Astrocyte of the cerebellum (primary cell): ENCODE results near the gene CRMP1.

ENCODE experiments used
- DNase-seq: peaks from one replicate; pipeline ENCODE4 v3.0.0-alpha.2; 2011; ENCODE audit warnings: low read depth
- H3K4me3 ChIP-seq: 2 replicates; pipeline ENCODE4 v1.5.1; 2011; ENCODE audit warnings: mild to moderate bottlenecking, low read depth, low read length, moderate library complexity
- in situ Hi-C: cut with HindIII; loops from 2 replicates; pipeline ENCODE4 v1.10.0; 2017; ENCODE audit warnings: low sequenced_read_pairs
- TF ChIP-seq, protein P1 (sequence below): IDR thresholded peaks from 2 replicates; pipeline ENCODE4 v1.5.1; 2012; ENCODE audit warnings: low read length, low read depth, moderate library complexity, mild to moderate bottlenecking; ENCODE audit errors: missing control alignments

Gene CRMP1

DNA sequence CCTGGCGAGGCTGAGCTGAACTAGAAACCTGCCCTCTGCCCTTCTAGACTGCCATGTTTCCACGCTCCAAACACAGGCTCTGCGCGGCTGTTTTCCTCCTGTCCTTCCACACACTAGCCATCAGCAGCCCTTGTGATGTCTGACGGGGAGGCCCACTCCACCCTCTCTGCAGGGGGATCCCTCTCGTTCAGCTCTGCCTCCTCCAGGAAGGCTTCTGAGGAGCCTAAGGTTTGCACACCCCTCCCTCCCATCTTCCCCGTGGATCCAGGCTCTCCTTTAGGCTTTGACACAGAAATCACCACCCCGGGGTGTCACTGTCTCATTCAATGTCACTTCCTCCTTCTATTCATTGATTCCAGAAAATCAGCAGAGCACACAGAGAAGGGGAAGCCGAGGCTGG, 38.6 kb upstream of the CRMP1 start:
- in situ Hi-C loops, result no loop called here
- TF ChIP-seq, protein P1, sequence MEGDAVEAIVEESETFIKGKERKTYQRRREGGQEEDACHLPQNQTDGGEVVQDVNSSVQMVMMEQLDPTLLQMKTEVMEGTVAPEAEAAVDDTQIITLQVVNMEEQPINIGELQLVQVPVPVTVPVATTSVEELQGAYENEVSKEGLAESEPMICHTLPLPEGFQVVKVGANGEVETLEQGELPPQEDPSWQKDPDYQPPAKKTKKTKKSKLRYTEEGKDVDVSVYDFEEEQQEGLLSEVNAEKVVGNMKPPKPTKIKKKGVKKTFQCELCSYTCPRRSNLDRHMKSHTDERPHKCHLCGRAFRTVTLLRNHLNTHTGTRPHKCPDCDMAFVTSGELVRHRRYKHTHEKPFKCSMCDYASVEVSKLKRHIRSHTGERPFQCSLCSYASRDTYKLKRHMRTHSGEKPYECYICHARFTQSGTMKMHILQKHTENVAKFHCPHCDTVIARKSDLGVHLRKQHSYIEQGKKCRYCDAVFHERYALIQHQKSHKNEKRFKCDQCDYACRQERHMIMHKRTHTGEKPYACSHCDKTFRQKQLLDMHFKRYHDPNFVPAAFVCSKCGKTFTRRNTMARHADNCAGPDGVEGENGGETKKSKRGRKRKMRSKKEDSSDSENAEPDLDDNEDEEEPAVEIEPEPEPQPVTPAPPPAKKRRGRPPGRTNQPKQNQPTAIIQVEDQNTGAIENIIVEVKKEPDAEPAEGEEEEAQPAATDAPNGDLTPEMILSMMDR, result no peak
- DNase-seq, result no peak
- H3K4me3 ChIP-seq, result no peak overlapping the region

DNA sequence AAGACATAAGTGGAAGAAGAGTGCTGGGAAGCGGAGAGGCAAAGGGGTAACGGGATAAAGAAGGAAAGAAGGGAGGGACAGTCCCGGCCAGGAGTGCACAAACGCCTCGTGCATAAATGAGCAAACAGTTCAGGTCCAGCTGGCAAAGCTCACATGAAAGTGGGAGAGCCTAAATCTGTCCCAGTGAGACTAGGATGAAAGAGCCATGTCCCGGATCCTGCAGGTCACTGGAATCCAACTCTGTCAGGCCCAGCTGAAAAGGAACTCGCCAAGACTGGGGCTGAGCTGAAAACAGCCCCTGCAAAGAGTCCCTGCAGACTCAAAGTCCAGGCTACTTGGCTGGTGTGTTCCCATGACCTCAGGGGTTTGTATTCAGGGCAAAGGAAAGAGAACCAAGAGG, 38.0 kb upstream of the CRMP1 start:
- in situ Hi-C loops, result no loop called here
- TF ChIP-seq, protein P1, result no peak
- DNase-seq, result no peak
- H3K4me3 ChIP-seq, result no peak overlapping the region

DNA sequence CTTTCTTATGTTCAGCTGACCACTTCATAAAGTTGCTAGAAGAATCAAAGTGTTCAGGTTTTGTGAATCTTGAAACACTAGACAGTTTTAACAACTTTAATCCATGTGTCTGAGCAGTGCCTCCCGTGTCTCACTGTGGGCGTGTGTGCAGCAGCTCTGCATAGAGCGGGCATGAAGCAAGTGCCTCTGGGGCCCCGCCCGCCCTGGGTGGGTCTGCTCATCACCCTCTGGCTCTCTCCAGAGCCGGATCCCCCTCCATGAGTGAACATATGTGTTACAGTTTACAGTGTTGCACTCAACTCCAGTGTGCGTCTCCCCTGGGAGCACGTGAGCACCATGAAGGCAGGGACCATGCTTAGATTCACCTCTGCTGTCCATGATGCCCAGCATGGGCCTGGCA, 37.6 kb upstream of the CRMP1 start:
- in situ Hi-C loops, result no loop called here
- no peak overlapping the region for H3K4me3 ChIP-seq
- TF ChIP-seq, protein P1, result no peak
- DNase-seq, result no peak

DNA sequence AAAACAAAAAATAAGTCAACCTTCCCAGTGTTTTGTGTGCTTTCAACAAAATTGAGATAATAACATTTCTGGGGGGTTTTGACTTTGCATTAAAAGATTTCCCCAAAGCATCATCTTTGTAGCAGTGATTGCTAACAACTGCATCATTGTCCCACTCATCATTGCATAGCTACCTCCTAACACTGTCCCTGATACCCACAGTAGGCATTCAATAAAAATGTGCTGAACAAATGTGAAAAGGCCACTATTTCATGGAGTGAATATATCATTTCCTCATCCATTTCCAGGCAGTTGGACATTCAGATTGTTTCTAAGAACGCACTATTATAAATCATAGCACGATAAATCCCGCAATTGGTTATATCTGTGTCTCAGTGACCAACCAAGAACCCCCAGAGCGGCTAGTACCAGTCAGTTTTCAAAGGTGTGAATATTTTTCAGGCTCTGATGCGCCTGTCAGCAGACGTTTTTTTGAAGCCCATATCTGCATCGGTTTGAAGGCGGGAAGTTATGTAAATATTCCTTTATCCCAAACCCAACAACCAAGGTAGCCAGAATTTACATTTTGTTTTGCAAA, 36.0 kb upstream of the CRMP1 start:
- no peak for DNase-seq
- no peak overlapping the region for H3K4me3 ChIP-seq
- in situ Hi-C loops, result no loop called here
- TF ChIP-seq, protein P1, result no peak

DNA sequence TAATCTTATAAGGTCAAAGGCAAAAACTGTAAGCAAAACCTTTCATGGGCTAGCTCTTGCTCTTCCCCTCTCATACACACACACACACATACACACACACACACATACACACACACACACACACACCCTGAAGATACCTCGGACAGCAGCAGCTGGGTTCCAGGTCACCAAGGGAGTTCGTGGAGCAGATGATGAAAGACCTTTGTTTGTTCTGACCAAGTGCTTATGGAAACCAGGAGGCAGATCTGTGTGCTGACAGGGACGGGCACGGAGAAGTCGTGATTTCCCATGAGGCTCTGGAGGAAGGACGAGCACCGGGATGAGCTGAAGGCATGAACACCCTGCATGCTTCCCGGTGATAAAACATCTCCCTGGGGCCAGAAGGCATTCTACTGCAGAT, 35.4 kb upstream of the CRMP1 start:
- DNase-seq, result no peak
- in situ Hi-C loops, result no loop called here
- TF ChIP-seq, protein P1, result no peak
- H3K4me3 ChIP-seq, result no peak overlapping the region

DNA sequence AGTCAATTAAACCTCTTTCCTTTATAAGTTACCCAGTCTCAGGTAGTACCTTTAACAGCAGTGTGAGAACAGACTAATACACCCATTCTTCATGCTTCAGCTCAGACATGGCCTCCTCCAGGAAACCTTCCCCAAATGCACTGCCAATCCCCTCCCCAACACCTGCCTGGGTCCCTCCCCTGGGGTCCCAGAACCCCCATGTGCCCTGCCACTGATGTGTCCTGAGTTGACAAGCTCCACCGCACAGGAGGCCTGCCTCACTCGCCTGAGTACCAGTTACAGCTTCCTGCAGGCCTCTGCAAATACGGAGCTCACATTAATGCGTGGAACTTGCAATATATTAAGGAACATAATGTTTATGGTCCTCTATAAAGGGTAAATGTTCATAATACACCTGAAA, 34.9 kb upstream of the CRMP1 start:
- DNase-seq, result no peak
- in situ Hi-C loops, result no loop called here
- H3K4me3 ChIP-seq, result no peak overlapping the region
- TF ChIP-seq, protein P1, result no peak

DNA sequence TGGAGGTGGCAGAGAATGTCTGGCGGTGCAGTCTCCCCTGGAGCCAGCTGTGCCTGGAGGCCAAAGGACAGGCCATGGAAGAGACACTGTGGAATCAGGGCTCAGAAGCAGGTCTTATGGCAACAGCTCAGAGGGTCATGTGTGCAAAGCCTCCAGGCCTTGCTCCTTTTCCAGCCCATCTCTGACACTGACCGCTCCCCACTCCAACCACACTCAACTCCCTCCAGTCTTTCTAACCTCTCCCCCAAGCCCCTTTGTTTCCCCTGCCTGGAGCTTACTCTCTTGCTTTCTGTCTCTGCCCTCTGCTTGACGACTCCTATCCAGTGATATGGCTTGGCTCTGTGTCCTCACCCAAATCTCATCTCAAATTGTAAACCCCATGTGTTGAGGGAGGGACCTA, 34.2 kb upstream of the CRMP1 start:
- TF ChIP-seq, protein P1, result no peak
- DNase-seq, result no peak
- H3K4me3 ChIP-seq, result no peak overlapping the region
- in situ Hi-C loops, result no loop called here
